GM19328 (cell line): ENCODE measurements around the gene IL6R.
"Not testable (repeated sequence)": the region's sequence is repeated elsewhere in the genome, so short reads cannot be mapped to it uniquely, and the experiment has no call there.

Source experiments
- ATAC-seq: cut with Tn5 transposase; IDR thresholded peaks from one replicate; pipeline ENCODE4 v1.9.1; 2021; ENCODE audit warnings: mild to moderate bottlenecking, moderate library complexity; ENCODE audit not compliant: unreplicated experiment

IL6R gene

GRCh38 chr1:154479764-154480421 lies 74.8 kb downstream of the IL6R start:
- ATAC-seq, result no peak

GRCh38 chr1:154481053-154481452 lies 75.9 kb downstream of the IL6R start:
- ATAC-seq, result no peak

- no peak for ATAC-seq
These were observed 79.0 kb downstream of the IL6R start for GRCh38 chr1:154483941-154484803.

GRCh38 chr1:154485106-154485505 lies 80.0 kb downstream of the IL6R start:
- ATAC-seq, result no peak

- no peak for ATAC-seq
These were observed 80.9 kb downstream of the IL6R start for GRCh38 chr1:154485910-154486496.

- ATAC-seq, result not testable (repeated sequence)
These were observed 81.6 kb downstream of the IL6R start for GRCh38 chr1:154486756-154487155.

- no peak for ATAC-seq
These were observed 83.8 kb downstream of the IL6R start for GRCh38 chr1:154488922-154489321.

GRCh38 chr1:154489695-154490274 lies 84.6 kb downstream of the IL6R start:
- no peak for ATAC-seq

GRCh38 chr1:154490317-154490716 lies 85.2 kb downstream of the IL6R start:
- ATAC-seq, result no peak

- ATAC-seq, result no peak
These were observed 87.0 kb downstream of the IL6R start for GRCh38 chr1:154492115-154492514.

GRCh38 chr1:154493276-154493675 lies 88.1 kb downstream of the IL6R start:
- no peak for ATAC-seq

GRCh38 chr1:154495496-154496273 lies 90.5 kb downstream of the IL6R start:
- ATAC-seq, result no peak

- no peak for ATAC-seq
These were observed 91.2 kb downstream of the IL6R start for GRCh38 chr1:154496383-154496782.

GRCh38 chr1:154497026-154497806 lies 92.1 kb downstream of the IL6R start:
- no peak for ATAC-seq

- ATAC-seq, result no peak
These were observed 94.3 kb downstream of the IL6R start for GRCh38 chr1:154499446-154499845.

GRCh38 chr1:154500533-154500932 lies 95.4 kb downstream of the IL6R start:
- ATAC-seq, result no peak

- no peak for ATAC-seq
These were observed 96.4 kb downstream of the IL6R start for GRCh38 chr1:154501423-154502065.

GRCh38 chr1:154502066-154502743 lies 97.1 kb downstream of the IL6R start, which contains the start of the genes SHE and TDRD10:
TSS of gene SHE (minus strand) at chr1:154502412. CDS start at chr1:154502026, 386 bp downstream.
TSS of gene TDRD10 (plus strand) at chr1:154502219. CDS start at chr1:154506904, 4,685 bp downstream.
- ATAC-seq, result no peak

GRCh38 chr1:154502744-154503115 lies 97.6 kb downstream of the IL6R start:
- ATAC-seq, result no peak
